Retinal pigment epithelial cell (primary cell): Measurements from ENCODE around the gene HMBS.

Source experiments
- DNase-seq: peaks from one replicate; pipeline ENCODE4 v3.0.0-alpha.2; 2010; ENCODE audit warnings: low read depth
- H3K4me3 ChIP-seq: 2 replicates; pipeline ENCODE4 v1.5.1; 2011; ENCODE audit warnings: mild to moderate bottlenecking, low read length, control low read depth, moderate library complexity
- CTCF ChIP-seq: conservative IDR thresholded peaks from 2 replicates; pipeline ENCODE4 v1.5.1; 2011; ENCODE audit warnings: low read depth, low read length, control low read depth, inconsistent platforms

Gene HMBS

GRCh38 chr11:119047205-119047604 is 37.5 kb upstream of the HMBS start:
- DNase-seq = no peak
- TF ChIP-seq CTCF = no peak
- no peak overlapping the region for H3K4me3 ChIP-seq

GRCh38 chr11:119048644-119049043 is 36.0 kb upstream of the HMBS start:
- no peak for TF ChIP-seq CTCF
- no peak overlapping the region for H3K4me3 ChIP-seq
- no peak for DNase-seq

- no peak overlapping the region for H3K4me3 ChIP-seq
- no peak for TF ChIP-seq CTCF
- DNase-seq = no peak
Observed at GRCh38 chr11:119049081-119049480, 35.6 kb upstream of the HMBS start.

- no peak for DNase-seq
- TF ChIP-seq CTCF = no peak
- H3K4me3 ChIP-seq = no peak overlapping the region
Observed at GRCh38 chr11:119051440-119052162, 33.1 kb upstream of the HMBS start.

- TF ChIP-seq CTCF = no peak
- H3K4me3 ChIP-seq = no peak overlapping the region
- DNase-seq = no peak
Observed at GRCh38 chr11:119052163-119052814, 32.4 kb upstream of the HMBS start.

GRCh38 chr11:119054418-119054817 is 30.3 kb upstream of the HMBS start:
- TF ChIP-seq CTCF = no peak
- H3K4me3 ChIP-seq = no peak overlapping the region
- DNase-seq = no peak

GRCh38 chr11:119055901-119056300 is 28.8 kb upstream of the HMBS start:
- DNase-seq = no peak
- peak; percentile 38 for TF ChIP-seq CTCF
- H3K4me3 ChIP-seq = peak overlapping the region; percentile 82
